GM21360 (cell line): ENCODE results near the gene ALDH16A1.
"Not testable (repeated sequence)": the region's sequence is repeated elsewhere in the genome, so short reads cannot be mapped to it uniquely, and the experiment has no call there.

Experiments used
- ATAC-seq: cut with Tn5 transposase; IDR thresholded peaks from one replicate; pipeline ENCODE4 v1.9.1; 2021; ENCODE audit warnings: mild to moderate bottlenecking, moderate library complexity; ENCODE audit not compliant: unreplicated experiment

The ALDH16A1 gene

DNA sequence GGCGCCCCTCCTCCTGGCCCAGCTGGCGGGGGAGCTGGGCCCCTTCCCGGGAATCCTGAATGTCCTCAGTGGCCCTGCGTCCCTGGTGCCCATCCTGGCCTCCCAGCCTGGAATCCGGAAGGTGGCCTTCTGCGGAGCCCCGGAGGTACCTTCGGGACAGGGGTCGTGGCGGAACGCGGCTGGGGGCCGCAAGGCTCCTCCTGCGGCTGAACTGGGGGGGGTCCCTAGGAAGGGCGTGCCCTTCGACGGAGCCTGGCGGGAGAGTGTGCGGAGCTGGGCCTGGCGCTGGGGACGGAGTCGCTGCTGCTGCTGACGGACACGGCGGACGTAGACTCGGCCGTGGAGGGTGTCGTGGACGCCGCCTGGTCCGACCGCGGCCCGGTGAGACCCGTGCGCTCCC, 8.6 kb downstream of the ALDH16A1 start:
- no peak for ATAC-seq

DNA sequence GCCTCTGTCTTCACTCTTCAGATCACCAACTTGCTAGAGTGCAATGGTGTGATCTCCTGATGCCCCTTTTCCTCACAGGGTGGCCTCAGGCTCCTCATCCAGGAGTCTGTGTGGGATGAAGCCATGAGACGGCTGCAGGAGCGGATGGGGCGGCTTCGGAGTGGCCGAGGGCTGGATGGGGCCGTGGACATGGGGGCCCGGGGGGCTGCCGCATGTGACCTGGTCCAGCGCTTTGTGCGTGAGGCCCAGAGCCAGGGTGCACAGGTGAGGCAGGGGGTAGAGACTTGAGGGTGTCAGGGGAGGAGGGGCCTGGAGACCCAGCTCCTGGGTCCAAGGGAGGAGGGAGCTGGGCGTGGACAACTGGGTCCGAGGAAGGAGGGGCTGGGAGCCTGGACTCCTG, 9.5 kb downstream of the ALDH16A1 start:
- no peak for ATAC-seq

DNA sequence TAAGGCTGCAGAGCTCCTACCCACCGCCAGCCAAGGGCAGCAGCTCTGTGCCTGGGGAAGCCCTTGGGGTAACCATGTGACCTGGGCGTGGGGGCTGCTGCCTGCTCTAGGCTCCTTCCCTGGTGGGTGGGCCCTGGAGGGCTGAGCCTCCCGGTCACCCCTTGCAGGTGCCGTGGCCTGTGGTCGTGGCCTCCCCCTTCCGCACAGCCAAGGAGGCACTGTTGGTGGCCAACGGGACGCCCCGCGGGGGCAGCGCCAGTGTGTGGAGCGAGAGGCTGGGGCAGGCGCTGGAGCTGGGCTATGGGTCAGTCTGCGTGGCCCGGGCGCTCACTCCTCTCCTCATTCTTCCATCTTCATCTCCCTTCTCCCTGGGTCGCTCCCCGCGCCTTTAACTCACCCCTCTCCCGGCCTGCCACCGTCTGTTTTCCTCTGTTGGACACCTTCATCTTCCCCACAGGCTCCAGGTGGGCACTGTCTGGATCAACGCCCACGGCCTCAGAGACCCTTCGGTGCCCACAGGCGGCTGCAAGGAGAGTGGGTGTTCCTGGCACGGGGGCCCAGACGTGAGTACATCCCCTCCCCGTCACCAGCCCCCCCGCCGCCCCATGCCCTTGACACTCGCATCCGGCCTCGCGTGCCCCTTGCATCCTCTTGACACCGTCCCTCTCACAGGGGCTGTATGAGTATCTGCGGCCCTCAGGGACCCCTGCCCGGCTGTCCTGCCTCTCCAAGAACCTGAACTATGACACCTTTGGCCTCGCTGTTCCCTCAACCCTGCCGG, 11.1 kb downstream of the ALDH16A1 start:
- no peak for ATAC-seq

DNA sequence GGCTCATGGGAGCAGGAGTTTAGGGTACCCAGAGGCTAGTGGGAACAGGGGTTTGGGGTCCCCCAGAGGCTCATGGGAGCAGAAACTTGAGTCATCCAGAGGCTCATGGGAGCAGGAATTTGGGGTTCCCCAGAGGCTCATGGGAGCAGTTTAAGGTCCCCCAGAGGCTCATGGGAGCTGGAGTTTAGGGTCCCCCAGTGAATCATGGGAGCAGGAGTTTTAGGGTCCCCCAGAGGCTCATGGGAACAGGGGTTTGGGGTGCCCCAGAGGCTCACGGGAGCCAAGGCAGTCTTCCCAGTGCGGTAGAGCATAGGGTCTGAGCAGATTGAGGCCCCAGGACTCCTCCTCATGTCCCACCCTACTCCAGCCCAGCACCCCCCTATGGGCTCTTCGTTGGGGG, 12.3 kb downstream of the ALDH16A1 start:
- no peak for ATAC-seq

DNA sequence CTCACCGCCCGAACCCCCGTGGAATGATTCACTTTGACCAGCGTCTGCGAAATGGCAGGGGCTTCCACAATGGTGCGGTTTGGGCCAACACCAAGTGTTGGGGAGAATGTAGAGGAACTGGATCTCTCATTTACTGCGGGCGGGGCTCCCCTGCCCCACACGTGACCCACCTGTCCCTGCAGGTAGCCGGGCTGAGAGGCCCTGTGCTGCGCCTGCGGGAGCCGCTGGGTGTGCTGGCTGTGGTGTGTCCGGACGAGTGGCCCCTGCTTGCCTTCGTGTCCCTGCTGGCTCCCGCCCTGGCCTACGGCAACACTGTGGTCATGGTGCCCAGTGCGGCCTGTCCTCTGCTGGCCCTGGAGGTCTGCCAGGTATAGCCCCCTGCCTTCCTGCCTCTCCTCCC, 15.2 kb downstream of the ALDH16A1 start:
- ATAC-seq, result no peak

DNA sequence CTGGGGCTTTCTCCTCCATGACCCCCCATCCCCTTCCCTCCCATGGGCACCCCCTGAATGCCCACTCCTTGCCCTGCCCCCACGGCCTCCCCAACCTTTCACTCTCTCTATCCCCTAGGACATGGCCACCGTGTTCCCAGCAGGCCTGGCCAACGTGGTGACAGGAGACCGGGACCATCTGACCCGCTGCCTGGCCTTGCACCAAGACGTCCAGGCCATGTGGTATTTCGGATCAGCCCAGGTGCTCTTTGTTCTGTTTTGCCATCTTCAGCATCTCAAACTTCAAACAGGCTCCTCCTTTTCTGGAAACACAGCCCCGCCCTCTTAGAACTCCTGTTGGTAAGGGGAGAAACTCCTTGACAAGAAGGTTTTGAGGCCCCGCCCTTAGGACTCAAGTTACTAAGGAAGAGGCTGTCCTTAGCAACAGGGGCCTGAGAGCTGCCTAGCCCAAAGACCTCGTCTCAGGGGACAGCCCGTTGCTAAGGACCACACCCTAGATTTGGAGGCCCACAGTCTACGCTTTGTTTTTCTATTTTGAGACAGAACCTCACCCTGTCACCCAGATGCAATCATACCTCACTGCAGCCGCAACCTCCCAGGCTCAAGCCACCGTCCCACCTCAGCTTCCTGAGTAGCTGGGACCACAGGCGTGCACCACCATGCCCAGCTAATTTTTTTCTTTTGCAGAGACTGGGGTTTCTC, 15.9 kb downstream of the ALDH16A1 start:
- peak; percentile 38 for ATAC-seq

DNA sequence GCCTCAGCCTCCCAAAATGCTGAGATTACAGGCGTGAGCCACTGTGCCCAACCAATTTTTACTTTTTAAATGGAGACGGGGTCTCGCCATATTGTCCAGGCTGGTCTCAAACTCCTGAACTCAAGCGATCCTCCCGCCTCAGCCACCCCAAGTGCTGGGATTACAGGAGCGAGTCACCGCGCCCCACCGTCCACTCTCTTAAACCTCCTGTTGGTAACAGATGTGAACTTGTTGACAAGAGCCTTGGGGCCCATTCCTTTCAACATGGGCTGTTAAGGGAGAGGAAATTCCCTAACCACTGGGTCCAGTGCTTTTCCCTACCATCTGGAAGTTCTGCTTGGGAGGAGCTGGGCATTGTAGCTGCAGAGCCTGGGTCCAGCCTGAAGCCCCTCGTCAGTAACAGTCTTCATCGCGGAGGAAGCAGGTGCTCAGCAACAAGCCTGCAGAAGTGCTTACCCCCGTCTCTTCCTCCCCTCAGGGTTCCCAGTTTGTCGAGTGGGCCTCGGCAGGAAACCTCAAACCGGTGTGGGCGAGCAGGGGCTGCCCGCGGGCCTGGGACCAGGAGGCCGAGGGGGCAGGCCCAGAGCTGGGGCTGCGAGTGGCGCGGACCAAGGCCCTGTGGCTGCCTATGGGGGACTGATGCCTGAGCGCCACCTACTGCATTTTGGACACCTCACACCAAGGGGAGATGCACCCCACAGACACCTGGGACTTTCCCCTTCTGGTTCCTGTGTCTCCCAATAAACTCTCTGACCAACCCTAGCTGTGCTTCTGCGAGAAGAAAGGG, 17.0 kb downstream of the ALDH16A1 start:
- no peak for ATAC-seq

DNA sequence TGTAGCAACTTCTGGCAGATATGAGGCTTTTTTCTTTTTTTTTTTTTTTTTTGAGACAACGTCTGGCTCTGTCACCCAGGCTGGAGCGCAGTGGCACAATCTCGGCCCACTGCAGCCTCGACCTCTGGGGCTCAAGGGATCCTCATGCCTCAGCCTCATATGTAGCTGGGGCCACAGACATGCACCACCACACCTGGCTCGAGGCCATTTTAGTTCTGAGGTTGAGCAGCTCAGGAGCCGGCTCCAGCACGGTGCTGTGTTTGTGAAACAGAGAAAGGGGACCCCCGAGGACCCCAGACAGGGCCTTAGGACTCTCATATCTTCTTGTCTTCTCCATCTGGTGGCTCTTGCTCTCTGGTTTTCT, 17.6 kb downstream of the ALDH16A1 start:
- ATAC-seq, result no peak

DNA sequence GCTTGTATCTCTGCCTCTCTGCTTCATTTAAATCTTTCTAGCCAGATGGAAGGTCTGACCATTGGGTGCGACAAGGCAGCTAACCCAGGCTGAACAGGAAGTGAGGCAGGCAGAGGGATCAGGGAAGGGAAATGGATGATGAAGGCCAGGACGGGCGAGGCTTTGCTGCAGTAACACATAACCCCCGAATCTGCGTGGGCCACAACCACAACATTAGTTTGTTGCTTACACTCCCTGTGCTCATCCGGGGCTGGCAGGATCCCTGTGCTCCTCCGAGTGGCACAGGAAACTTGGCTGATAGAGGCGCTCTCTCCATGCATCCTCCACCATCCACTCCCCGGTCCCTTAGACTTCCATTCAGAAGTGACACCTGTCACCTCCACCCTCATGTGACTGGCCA, 19.9 kb downstream of the ALDH16A1 start:
- ATAC-seq, result no peak

DNA sequence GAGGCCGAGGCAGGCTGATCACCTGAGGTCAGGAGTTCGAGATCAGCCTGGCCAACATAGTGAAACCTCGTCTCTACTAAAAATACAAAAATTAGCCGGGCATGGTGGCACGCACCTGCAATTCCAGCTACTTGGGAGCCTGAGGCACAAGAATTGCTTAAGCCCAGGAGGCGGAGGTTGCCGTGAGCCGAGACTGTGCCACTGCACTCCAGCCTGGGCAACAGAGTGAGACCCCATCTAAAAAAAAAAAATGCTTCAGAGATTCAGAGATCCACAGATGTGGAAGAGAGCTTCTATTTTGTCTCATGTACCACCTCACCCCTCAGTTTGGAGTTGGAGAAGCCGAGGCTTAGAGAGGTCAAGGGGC, 20.5 kb downstream of the ALDH16A1 start:
- ATAC-seq, result not testable (repeated sequence)

DNA sequence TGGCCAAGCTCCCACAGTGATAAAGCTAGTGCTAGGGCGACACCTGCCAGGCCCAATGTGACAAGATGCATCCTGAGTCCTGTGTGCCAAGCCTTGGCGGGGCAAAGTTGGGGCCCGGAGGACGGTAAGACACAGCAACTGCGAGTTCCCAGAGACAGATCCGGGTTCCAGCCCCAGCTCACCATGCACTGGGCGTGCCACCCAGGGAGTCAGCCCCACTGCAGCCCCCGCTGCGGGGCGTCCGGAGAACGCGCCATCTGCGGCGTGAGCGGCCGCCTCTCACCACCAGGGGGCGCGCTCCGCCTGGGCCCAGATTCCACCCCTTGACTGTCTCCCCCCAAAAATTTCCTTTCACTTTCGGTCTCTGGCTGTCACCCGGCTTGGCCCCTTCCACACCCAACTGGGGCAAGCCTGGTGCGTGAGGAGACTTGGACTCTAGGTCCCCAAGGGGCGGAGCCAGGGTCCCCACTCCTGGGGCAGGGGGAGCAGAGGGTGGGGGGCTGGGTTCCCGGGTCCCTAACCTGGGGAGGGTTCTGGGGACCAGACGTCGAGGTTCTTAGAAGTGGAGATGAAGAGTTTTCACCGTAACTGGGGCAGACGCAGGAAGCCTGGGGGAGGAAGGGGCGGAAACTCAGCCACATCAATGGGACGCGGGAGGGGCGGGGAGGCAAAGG, 21.0 kb downstream of the ALDH16A1 start, which contains the start of gene FLT3LG:
FLT3LG (plus strand) TSS at position 348 of the 674 bp plus-strand sequence. CDS start 425 bp downstream, outside the sequence.
- peak; percentile 49 for ATAC-seq

DNA sequence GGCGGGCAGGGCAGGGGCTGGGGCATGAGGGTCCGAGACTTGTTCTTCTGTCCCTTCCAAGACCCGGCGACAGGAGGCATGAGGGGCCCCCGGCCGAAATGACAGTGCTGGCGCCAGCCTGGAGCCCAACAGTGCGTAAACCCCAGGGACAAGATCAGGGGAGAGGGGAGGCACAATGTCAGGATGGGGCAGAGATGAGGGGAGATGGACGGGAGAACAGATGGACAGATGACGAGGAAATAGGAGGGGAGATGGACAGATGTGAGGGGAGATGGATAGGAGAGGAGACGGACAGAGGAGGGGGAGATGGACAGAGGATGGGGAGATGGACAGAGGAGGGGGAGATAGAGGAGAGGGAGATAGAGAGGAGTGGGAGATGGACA, 21.5 kb downstream of the ALDH16A1 start:
- no peak for ATAC-seq

DNA sequence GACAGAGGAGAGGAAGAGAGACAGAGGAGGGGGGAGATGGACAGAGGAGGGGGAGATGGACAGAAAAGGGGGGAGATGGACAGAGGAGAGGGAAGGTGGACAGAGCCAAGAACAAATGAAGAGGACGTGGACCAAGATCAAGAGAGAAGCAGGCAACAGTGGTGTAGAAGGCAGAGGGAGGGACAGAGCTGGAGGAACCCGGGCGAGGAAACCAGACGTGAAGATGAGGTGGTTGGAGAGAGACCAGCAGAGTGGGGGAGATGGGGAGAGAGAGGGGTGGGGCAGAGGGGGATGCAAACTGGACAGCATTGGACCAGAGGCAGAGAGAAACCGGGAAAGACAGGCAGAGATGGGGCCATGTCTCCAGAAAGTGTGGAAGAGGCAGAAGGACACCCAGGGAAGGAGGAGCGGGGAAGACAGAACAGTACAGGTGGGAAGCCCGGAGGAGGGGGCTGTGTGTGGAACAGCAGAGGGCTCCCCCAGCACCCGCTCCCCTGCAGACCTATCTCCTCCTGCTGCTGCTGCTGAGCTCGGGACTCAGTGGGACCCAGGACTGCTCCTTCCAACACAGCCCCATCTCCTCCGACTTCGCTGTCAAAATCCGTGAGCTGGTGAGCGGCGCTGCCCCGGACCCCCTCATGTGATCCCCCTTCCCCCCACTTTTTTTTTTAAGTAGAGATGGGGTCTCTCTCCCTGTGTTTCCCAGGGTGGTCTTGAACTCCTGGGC, 22.3 kb downstream of the ALDH16A1 start:
- ATAC-seq, result no peak

DNA sequence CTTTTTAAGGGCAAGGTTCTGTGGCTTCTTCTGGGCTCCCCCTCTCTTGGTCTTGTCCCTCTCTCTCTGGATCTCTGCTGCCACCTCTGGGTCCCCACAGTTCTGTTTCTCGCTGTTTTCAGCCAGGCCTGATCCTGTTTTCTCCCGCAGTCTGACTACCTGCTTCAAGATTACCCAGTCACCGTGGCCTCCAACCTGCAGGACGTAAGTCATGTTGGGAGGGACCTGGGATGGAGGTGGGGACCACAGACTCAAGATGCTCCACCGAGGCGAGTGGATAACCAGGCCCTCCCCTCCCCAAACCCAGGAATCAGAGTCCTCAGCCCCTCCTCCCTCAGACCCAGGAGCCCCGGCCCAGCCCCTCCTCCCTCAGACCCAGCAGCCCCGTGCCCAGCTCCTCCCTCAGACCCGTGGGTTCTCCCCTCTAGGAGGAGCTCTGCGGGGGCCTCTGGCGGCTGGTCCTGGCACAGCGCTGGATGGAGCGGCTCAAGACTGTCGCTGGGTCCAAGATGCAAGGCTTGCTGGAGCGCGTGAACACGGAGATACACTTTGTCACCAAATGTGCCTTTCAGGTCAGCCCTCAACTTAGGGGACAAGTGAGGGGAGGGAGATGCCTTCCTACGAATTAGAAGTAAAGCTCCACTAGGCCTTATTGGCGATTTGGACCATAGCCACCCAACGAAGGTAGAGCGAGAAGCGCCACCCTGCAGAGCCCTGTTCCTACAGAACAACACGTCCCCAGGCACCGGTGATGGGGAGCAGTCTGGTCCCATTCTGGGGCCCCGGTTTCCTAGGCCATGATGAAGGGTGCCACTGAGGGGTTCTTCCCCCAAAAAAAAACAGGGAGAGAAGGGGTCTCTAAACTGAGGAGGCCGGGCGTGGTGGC, 23.2 kb downstream of the ALDH16A1 start:
- no peak for ATAC-seq

DNA sequence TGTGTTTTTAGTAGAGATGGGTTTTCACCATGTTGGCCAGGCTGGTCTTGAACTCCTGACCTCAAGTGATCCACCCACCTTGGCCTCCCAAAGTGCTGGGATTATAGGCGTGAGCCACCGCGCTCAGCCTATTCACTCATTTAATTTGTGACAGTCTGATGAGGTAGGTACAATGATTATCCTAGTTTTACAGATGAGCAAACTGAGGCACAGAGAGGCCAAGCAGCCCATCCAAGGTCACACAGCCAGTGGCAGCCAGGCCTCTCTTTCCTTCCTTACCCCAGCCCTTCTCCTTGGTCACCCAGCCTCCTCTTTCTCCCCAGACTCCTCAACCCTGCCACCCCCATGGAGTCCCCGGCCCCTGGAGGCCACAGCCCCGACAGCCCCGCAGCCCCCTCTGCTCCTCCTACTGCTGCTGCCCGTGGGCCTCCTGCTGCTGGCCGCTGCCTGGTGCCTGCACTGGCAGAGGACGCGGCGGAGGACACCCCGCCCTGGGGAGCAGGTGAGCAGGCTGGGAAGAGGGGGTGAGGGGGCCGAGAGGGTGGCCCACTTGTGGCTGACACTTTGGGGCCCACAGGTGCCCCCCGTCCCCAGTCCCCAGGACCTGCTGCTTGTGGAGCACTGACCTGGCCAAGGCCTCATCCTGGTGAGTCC, 27.1 kb downstream of the ALDH16A1 start:
- ATAC-seq, result no peak

DNA sequence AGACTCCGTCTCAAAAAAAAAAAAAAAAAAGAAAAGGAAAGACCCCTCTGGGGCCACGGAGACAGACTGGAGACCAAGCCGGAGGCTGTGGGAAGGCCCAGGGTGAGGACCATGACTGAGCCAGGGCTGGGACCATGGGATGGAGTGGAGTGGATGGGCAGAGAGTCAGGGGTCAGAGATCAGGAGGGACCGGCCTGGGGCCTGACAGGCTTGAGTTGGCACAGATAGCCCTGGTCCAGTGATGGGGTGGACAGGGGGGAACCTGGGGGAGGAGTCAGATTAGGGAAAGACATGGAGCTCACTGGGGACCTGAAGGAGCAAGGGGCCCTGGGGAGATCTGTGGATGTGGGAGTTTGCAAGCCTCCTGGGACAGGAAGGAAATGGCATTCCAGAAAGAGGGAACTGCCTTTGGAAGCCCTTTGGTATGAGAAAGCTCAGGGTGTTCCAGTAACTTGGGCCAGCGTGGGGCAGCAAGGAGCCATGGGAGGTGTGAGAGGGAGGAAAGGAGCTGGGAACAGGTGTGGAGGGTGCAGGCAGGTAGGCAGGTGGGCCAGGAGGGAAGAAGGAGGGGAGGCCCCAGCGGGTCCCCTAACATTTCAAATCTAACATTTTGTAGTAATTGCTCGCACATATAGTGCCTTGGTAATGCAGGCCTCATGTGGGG, 28.1 kb downstream of the ALDH16A1 start:
- ATAC-seq, result no peak

DNA sequence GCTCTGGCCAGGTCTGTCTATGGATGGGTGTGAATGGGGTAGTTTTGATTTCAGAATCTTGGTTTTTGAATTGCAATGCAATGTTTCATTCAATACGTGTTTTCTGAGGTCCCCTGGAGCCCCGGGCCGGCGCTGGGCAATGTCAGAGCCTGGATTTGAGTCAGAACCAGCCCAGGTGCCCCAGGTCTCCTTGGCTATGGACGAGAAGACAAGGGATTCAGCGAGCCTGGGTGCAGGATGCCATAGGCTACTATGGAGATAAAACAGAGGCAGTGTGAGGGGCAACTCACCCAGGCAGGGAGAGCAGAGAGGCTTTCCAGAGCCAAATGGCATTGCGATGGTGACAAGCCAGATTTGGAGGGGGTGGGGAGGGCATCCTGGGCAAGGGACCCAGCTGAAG, 33.2 kb downstream of the ALDH16A1 start:
- no peak for ATAC-seq

DNA sequence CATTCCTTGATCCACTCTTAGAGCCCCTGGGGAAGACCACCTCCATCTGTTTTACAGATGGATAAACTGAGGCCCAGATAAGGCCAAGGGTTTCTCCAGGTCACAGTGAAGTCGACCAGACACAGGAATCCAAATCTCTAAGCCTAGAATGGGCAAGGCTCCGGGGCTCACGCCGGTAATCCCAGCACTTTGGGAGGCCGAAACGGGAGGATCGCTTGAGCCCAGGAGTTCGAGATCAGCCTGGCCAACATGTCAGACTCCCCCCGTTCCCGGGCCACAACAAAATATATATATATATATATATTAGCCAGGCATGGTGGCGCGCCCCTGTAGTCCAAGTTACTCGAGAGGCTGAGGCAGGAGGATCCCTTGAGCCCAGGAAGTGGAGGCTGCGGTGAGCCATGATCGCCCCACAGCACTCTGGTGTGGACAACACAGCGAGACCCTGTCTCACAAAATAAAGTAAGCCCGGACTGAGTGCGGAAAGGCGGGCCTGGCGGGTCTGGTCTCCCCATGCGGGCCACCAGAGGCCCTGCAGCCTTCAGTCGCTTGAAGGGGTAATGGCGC, 33.8 kb downstream of the ALDH16A1 start:
- ATAC-seq, result no peak
